ENCODE data around the gene KIF12.

Gene KIF12

GRCh38 chr9:114126247-114127060, 27.4 kb upstream of the KIF12 start:
- Mint-ChIP-seq H3K9me3 (peaks cover 4% of the 10 kb centered on the region), H3K4me3 (no peak overlapping the region), H3K27me3 (peaks cover 8% of the 10 kb centered on the region), H3K36me3 (no peaks in the 10 kb centered on the region), H3K4me1 (no peaks in the 10 kb centered on the region), H3K27ac (no peak overlapping the region)

GRCh38 chr9:114125476-114126013, 26.5 kb upstream of the KIF12 start:
- Mint-ChIP-seq H3K9me3 (peaks cover 4% of the 10 kb centered on the region), H3K4me1 (no peaks in the 10 kb centered on the region), H3K36me3 (no peaks in the 10 kb centered on the region), H3K27me3 (peaks cover 6% of the 10 kb centered on the region), H3K27ac (no peak overlapping the region), H3K4me3 (no peak overlapping the region)

DNA sequence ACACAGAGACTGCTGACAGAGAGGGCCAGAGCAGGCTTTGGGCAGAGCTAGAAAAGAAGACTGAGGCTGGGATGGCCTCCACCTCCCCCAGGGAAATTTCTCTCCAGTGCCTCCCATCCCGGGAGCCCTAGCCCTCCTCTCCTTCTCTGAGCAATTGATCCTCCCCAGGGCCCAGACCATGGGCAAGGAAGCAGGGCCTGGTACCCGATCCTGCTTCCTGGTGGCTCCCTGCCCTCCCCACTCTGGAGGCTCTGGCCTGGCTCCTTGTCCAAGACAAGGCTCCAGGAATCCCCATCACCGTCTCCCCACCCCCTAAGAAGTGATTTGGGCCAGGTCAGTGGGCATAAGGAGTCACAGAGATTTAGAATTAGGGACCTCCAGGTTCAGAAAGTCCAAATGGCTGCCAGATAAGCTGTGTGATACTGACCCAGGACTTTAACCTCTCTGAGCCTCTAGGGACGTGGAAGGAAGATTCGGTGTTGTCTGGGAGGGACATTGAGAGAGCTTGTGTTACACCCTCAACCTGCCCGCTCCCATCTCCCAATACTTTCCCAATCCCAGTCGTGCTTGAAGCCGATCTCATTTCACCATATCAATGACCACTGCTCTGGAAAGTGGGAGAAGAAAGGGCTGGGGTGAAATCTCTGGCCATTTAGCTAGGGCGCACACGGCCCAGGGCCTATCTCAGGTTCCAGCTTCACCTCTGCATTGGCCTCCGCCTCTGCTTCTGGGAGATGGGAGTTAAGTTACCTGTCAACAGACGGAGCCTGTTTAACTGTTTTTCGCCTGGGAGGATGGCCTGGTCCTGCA, 25.8 kb upstream of the KIF12 start:
- peaks cover 5% of the 10 kb centered on the region for H3K27me3 Mint-ChIP-seq
- no peak overlapping the region for H3K27ac Mint-ChIP-seq
- no peaks in the 10 kb centered on the region for H3K36me3 Mint-ChIP-seq
- no peaks in the 10 kb centered on the region for H3K4me1 Mint-ChIP-seq
- H3K9me3 Mint-ChIP-seq = peaks cover 4% of the 10 kb centered on the region
- H3K4me3 Mint-ChIP-seq = no peak overlapping the region

- Mint-ChIP-seq H3K27ac (no peak overlapping the region), H3K36me3 (no peaks in the 10 kb centered on the region), H3K9me3 (peaks cover 4% of the 10 kb centered on the region), H3K4me1 (no peaks in the 10 kb centered on the region), H3K27me3 (peaks cover 5% of the 10 kb centered on the region), H3K4me3 (no peak overlapping the region)
These were observed 25.0 kb upstream of the KIF12 start for GRCh38 chr9:114124138-114124537.

GRCh38 chr9:114123031-114123977, 24.2 kb upstream of the KIF12 start:
- no peaks in the 10 kb centered on the region for H3K4me1 Mint-ChIP-seq
- no peak overlapping the region for H3K27ac Mint-ChIP-seq
- peaks cover 2% of the 10 kb centered on the region for H3K27me3 Mint-ChIP-seq
- no peaks in the 10 kb centered on the region for H3K36me3 Mint-ChIP-seq
- H3K9me3 Mint-ChIP-seq = peaks cover 4% of the 10 kb centered on the region
- H3K4me3 Mint-ChIP-seq = no peak overlapping the region

- Mint-ChIP-seq H3K27ac (no peak overlapping the region), H3K27me3 (peaks cover 1% of the 10 kb centered on the region), H3K36me3 (no peaks in the 10 kb centered on the region), H3K4me1 (no peaks in the 10 kb centered on the region), H3K9me3 (peaks cover 3% of the 10 kb centered on the region), H3K4me3 (no peak overlapping the region)
These were observed 23.3 kb upstream of the KIF12 start for GRCh38 chr9:114122136-114123027.

DNA sequence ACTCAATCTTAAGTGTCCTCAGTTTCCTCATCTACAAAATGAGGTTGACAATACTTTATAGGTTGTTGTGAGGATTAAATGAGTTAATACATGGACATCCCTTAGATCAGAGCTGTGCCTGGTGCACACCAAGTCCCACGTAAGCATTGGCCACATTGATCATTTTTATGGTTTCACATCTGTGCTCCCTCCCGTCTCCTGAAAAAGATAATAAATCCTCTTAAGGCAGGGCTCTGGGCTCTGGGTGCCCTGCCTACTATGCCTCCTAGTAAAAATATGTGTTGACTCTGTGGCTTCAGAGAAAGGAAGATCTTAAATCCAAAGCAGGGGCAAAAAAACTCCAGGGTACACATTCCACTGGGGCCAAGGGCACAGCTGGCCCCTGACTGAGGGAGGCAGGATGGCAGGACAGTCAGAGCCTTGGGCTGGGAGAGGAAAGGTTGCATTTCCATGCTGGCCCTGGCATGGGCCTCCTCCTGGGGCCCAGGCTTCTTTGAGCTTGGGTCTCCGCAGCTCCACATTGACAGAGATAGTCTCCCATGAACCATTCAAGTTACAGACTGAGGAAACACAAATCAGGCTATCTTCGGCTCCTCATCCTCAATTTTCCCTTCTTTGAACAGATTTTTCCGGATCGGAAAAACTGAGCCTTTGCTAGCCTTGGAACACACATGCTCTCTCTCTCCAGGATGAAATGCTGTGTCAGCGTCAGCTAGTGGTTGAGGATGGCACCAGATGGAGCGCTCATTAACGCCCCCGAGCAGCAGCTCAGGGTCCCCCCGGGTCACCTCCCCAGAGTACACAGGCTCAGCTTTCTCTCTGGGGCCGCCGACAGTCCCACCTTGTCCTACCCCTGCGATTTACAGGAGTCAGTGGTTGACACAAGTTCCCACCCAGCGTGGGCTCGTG, 22.4 kb upstream of the KIF12 start:
- Mint-ChIP-seq H3K27ac (no peak overlapping the region), H3K4me1 (no peaks in the 10 kb centered on the region), H3K27me3 (peaks cover 3% of the 10 kb centered on the region), H3K4me3 (no peak overlapping the region), H3K9me3 (no peaks in the 10 kb centered on the region), H3K36me3 (no peaks in the 10 kb centered on the region)

GRCh38 chr9:114120192-114121014, 21.3 kb upstream of the KIF12 start:
- no peaks in the 10 kb centered on the region for H3K36me3 Mint-ChIP-seq

DNA sequence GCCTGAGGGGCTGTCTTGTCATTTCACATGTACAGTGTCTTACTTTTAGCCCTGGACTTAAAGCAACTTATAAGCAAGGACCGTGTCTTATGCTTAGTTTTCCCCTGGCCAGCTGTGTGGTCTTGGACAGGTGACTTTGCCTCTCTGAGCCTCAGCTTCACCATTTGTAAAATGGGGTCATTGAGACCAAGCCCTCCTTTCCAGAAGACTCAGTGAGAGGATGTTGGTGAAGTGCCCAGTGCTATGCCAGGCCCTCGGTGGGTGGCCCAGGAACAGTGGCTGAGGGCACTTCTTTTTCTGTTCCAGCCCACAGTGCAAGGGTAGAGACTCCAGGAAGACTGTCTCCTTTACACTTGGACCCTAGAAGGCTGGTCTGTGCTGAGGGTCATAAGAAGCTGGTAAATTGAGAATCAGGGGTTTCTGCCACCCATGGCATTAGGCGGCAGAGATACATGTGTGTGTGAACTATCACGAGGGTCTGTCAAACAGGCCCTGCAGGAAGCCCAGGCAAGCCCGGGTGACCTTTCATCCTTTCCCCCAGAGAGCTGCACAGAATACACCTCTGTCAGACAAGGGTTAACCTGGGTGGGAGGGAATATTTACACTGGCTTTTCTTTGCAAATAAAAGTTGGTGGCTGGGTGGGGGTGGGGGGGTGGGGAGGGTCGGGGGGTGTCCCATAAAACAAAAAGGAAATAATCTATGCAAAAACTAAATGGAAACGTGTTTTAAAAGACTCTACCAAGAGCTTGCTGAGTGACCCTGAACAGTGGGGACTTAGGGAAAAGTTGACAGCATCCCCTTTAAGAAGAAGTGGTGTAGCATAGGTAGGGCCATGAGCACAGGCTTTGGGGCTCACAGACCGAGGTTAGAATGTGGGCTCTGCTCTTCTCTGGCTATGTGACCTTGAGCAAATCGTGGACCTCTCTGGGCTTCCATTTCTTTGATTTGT, 20.4 kb upstream of the KIF12 start:
- Mint-ChIP-seq H3K27ac (no peak overlapping the region), H3K9me3 (no peaks in the 10 kb centered on the region), H3K4me1 (no peaks in the 10 kb centered on the region), H3K36me3 (no peaks in the 10 kb centered on the region), H3K27me3 (peaks cover 3% of the 10 kb centered on the region), H3K4me3 (no peak overlapping the region)

More at GRCh38 chr9:114120192-114121014, 21.3 kb upstream of the KIF12 start:
- no peaks in the 10 kb centered on the region for H3K9me3 Mint-ChIP-seq
- H3K4me3 Mint-ChIP-seq = no peak overlapping the region
- peaks cover 3% of the 10 kb centered on the region for H3K27me3 Mint-ChIP-seq
- H3K27ac Mint-ChIP-seq = no peak overlapping the region
- no peaks in the 10 kb centered on the region for H3K4me1 Mint-ChIP-seq

GRCh38 chr9:114117996-114118830, 19.1 kb upstream of the KIF12 start:
- Mint-ChIP-seq H3K4me3 (no peak overlapping the region), H3K27me3 (peaks cover 5% of the 10 kb centered on the region), H3K27ac (no peak overlapping the region), H3K4me1 (no peaks in the 10 kb centered on the region), H3K36me3 (no peaks in the 10 kb centered on the region), H3K9me3 (no peaks in the 10 kb centered on the region)

- H3K27me3 Mint-ChIP-seq = peaks cover 9% of the 10 kb centered on the region
- H3K4me3 Mint-ChIP-seq = no peak overlapping the region
- no peaks in the 10 kb centered on the region for H3K9me3 Mint-ChIP-seq
- no peaks in the 10 kb centered on the region for H3K4me1 Mint-ChIP-seq
- H3K36me3 Mint-ChIP-seq = no peaks in the 10 kb centered on the region
- no peak overlapping the region for H3K27ac Mint-ChIP-seq
These were observed 18.5 kb upstream of the KIF12 start for GRCh38 chr9:114117614-114117995.

Data from activated naive CD4-positive, alpha-beta T cell treated with anti-CD3 and anti-CD28 coated beads, Interleukin-2, amount 50 U/mL, for 24 hours (primary cell).